ENCODE data around the gene DNALI1.

Gene DNALI1

GRCh38 chr1:37599940-37600339 lies 43.2 kb downstream of the DNALI1 start:
- no peak overlapping the region for H3K4me3 ChIP-seq (replicated peaks; ENCODE audit: low read depth, low read length)
- DNase-seq (ENCODE audit: low read depth): no peak
- TF ChIP-seq, protein P1, sequence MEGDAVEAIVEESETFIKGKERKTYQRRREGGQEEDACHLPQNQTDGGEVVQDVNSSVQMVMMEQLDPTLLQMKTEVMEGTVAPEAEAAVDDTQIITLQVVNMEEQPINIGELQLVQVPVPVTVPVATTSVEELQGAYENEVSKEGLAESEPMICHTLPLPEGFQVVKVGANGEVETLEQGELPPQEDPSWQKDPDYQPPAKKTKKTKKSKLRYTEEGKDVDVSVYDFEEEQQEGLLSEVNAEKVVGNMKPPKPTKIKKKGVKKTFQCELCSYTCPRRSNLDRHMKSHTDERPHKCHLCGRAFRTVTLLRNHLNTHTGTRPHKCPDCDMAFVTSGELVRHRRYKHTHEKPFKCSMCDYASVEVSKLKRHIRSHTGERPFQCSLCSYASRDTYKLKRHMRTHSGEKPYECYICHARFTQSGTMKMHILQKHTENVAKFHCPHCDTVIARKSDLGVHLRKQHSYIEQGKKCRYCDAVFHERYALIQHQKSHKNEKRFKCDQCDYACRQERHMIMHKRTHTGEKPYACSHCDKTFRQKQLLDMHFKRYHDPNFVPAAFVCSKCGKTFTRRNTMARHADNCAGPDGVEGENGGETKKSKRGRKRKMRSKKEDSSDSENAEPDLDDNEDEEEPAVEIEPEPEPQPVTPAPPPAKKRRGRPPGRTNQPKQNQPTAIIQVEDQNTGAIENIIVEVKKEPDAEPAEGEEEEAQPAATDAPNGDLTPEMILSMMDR (IDR thresholded peaks at IDR 0.05; ENCODE audit: low read length, missing control alignments): no peak

GRCh38 chr1:37601441-37601840 lies 44.7 kb downstream of the DNALI1 start:
- no peak for DNase-seq (ENCODE audit: low read depth)
- TF ChIP-seq, protein P1 (IDR thresholded peaks at IDR 0.05; ENCODE audit: low read length, missing control alignments): no peak
- H3K4me3 ChIP-seq (replicated peaks; ENCODE audit: low read depth, low read length): no peak overlapping the region

GRCh38 chr1:37602750-37603694 lies 46.3 kb downstream of the DNALI1 start:
- TF ChIP-seq, protein P1 (IDR thresholded peaks at IDR 0.05; ENCODE audit: low read length, missing control alignments): peak; percentile 77
- no peak overlapping the region for H3K4me3 ChIP-seq (replicated peaks; ENCODE audit: low read depth, low read length)
- DNase-seq (ENCODE audit: low read depth): peak; percentile 39

GRCh38 chr1:37605061-37605650 lies 48.4 kb downstream of the DNALI1 start:
- no peak for DNase-seq (ENCODE audit: low read depth)
- TF ChIP-seq, protein P1 (IDR thresholded peaks at IDR 0.05; ENCODE audit: low read length, missing control alignments): no peak
- H3K4me3 ChIP-seq (replicated peaks; ENCODE audit: low read depth, low read length): no peak overlapping the region

GRCh38 chr1:37605806-37606474 lies 49.2 kb downstream of the DNALI1 start:
- no peak overlapping the region for H3K4me3 ChIP-seq (replicated peaks; ENCODE audit: low read depth, low read length)
- TF ChIP-seq, protein P1 (IDR thresholded peaks at IDR 0.05; ENCODE audit: low read length, missing control alignments): no peak
- peak; percentile 13 for DNase-seq (ENCODE audit: low read depth)

DNA sequence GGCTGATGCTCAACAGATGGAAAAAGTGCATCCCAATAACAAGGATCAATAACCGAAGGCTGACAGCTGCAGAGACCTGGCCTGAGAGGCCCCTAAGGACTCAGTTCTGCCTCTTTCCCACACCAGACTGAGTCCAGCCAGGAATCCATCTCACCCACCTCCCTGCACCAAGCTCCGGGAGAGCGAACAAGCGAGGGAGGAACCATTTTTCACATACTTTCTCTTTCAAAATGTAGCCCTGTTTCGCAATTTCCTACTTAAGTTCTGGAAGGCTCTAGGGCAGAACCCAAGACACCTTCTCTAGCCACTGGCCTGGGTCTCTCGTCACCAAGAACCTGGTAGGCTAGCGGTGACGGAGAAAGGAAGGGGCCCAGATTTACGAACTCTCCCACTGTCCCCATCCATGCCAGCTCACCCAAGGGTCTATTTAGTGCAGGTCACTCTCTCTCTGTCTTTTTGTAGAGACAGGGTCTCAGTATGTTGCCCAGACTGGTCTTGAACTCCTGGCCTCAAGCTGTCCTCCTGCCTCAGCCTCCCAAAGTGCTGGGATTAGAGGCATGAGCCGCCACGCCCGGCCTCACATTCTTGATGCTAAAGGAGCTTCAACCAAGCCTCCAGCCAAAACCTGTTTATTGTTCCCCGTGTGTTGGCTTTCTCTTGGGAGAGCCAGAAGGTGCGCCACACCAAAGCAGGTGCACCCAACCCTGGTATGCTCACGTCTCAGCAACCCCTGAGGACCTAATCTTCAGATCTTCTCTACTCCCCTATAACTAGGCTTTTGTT lies 49.9 kb downstream of the DNALI1 start:
- TF ChIP-seq, protein P1 (IDR thresholded peaks at IDR 0.05; ENCODE audit: low read length, missing control alignments): no peak
- peak; percentile 72 for DNase-seq (ENCODE audit: low read depth)
- no peak overlapping the region for H3K4me3 ChIP-seq (replicated peaks; ENCODE audit: low read depth, low read length)

All from fibroblast of pulmonary artery (primary cell).